ENCODE results near the gene TTLL7. TPM values are rescaled to one million over a fixed set of nuclear protein-coding genes. Genes with fewer than 3 reads are reported as not detected.

TTLL7 gene
- total RNA-seq, 1 experiment from 2014 or later, result 6.6 TPM

GRCh38 chr1:84020151-84020550 is 21.2 kb upstream of the TTLL7 start:
- no peak overlapping the region for H3K9ac ChIP-seq (ENCODE audit: extremely low read depth, insufficient read length, low read length)
- no peaks in the 10 kb centered on the region for H3K79me2 ChIP-seq (ENCODE audit: insufficient read depth, low read length)
- no peaks in the 10 kb centered on the region for H3K9me3 ChIP-seq (ENCODE audit: control insufficient read depth, low read depth, low read length)
- no peak overlapping the region for H2AFZ ChIP-seq (ENCODE audit: low read length)
- H4K91ac ChIP-seq (ENCODE audit: insufficient read length, low read depth, low read length), result no peak overlapping the region
- H3K56ac ChIP-seq (ENCODE audit: insufficient read length, low read depth, low read length), result no peak overlapping the region
- H2BK20ac ChIP-seq (ENCODE audit: low read depth, low read length, poor library complexity, severe bottlenecking), result no peak overlapping the region
- no peak overlapping the region for H3K27ac ChIP-seq (ENCODE audit: insufficient read length, low read depth, low read length)
- no peak overlapping the region for H4K5ac ChIP-seq (ENCODE audit: insufficient read length, low read depth, low read length)
- no peak overlapping the region for H3T11ph ChIP-seq (ENCODE audit: low read length)
- no peak for TF ChIP-seq CTCF (conservative IDR thresholded peaks at IDR 0.05)
- H3K4me3 Mint-ChIP-seq, result no peak overlapping the region
- H2BK12ac ChIP-seq (ENCODE audit: insufficient read length, low read depth, low read length), result no peak overlapping the region
- DNase-seq, result no peak
- H2BK5ac ChIP-seq (ENCODE audit: insufficient read length, low read length), result no peak overlapping the region
- no peak overlapping the region for H2BK15ac ChIP-seq (ENCODE audit: low read depth, low read length)
- H3K27me3 Mint-ChIP-seq (ENCODE audit: low read depth), result peaks cover 92% of the 10 kb centered on the region
- H3K27ac Mint-ChIP-seq, result no peak overlapping the region
- H3K18ac ChIP-seq (ENCODE audit: insufficient read length, low read depth, low read length), result no peak overlapping the region
- H3K4ac ChIP-seq (ENCODE audit: low read depth, low read length), result no peak overlapping the region
- peaks cover 0 to 7% (median 0%) of the 10 kb centered on the region in 3 experiments; a peak in 2 of 7 replicates for H3K36me3 Mint-ChIP-seq (ENCODE audit: insufficient read depth in 1 of 3, low read depth in 3 of 3)
- peaks cover 6% of the 10 kb centered on the region for H3K27me3 ChIP-seq (ENCODE audit: insufficient read depth, low read length)
- H3K4me2 ChIP-seq (ENCODE audit: insufficient read depth, insufficient read length, low read length), result no peak overlapping the region
- 0 out of 4 replicates have a peak, but pooled peaks cover 0 to 6% of the 10 kb centered on the region in 2 experiments for H3K4me1 Mint-ChIP-seq
- no peaks in the 10 kb centered on the region for H4K20me1 ChIP-seq (ENCODE audit: control insufficient read depth, insufficient read depth, insufficient read length)
- H3K23ac ChIP-seq (ENCODE audit: insufficient read length, low read depth, low read length), result no peak overlapping the region
- H4K8ac ChIP-seq (replicated peaks; ENCODE audit: insufficient read length, low read depth, low read length), result no peak overlapping the region
- no peak overlapping the region for H2BK120ac ChIP-seq (ENCODE audit: low read depth, low read length, poor library complexity, severe bottlenecking)
- WGBS (ENCODE audit: extremely low coverage, insufficient read length, low lambda C conversion rate), result no CpG with 5 or more reads among the region's 3 CpGs
- no peaks in the 10 kb centered on the region for H3K79me1 ChIP-seq (ENCODE audit: insufficient read depth, low read depth, low read length, poor library complexity, severe bottlenecking)
- no peak overlapping the region for H3K14ac ChIP-seq (ENCODE audit: insufficient read depth, low read length)
- no peak overlapping the region for H2AK5ac ChIP-seq (ENCODE audit: insufficient read length, low read length)
- H3K9me3 Mint-ChIP-seq, result peaks cover 10 to 11% of the 10 kb centered on the region in 2 experiments
- H3K4me1 ChIP-seq (ENCODE audit: insufficient read depth, low read length), result no peaks in the 10 kb centered on the region
- no peaks in the 10 kb centered on the region for H3K23me2 ChIP-seq (ENCODE audit: insufficient read length, low read depth, low read length, poor library complexity, severe bottlenecking)
